HPDE6-E6E7 (cell line): ENCODE measurements around the gene DGCR8.

ENCODE experiments used
- DNase-seq: peaks from one replicate; pipeline ENCODE4 v3.0.0; 2011; ENCODE audit warnings: missing footprints; ENCODE audit errors: extremely low spot score

The DGCR8 gene

DNA sequence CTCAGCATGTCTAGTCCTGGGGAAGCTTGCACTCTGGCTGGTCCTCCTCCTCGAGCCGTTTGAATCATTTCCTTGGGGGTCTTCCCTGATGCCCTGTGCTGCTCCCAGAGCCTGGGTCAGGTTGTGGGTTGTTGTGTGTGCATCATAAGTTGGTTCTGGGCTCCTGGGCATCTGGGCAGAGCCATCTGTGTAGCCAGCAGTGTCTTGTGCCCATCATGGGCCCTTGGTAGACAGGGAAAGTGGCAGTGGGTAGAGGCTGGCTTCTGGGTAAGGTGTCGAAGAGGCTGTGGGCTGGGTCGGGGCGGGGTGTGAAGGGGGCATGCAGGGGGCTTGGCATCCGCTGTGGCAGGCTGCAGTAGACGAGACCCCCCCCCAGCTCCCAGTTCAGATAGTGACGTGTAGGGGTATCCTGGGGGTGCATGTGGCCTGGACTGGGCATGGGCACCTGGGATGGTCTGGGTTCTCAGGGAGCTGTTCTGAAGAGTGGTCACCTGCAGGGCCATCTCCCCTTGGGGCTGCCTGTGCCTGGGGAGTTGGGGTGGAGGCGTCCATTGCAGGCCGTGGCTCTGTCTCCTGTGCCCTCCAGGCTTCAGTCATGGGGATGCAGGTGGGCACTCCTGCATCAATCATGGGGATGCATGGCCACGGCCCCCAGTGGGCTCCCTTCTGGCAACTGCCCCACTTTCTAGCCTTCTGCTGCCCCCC is 44.2 kb downstream of the DGCR8 start:
- DNase-seq: no peak

DNA sequence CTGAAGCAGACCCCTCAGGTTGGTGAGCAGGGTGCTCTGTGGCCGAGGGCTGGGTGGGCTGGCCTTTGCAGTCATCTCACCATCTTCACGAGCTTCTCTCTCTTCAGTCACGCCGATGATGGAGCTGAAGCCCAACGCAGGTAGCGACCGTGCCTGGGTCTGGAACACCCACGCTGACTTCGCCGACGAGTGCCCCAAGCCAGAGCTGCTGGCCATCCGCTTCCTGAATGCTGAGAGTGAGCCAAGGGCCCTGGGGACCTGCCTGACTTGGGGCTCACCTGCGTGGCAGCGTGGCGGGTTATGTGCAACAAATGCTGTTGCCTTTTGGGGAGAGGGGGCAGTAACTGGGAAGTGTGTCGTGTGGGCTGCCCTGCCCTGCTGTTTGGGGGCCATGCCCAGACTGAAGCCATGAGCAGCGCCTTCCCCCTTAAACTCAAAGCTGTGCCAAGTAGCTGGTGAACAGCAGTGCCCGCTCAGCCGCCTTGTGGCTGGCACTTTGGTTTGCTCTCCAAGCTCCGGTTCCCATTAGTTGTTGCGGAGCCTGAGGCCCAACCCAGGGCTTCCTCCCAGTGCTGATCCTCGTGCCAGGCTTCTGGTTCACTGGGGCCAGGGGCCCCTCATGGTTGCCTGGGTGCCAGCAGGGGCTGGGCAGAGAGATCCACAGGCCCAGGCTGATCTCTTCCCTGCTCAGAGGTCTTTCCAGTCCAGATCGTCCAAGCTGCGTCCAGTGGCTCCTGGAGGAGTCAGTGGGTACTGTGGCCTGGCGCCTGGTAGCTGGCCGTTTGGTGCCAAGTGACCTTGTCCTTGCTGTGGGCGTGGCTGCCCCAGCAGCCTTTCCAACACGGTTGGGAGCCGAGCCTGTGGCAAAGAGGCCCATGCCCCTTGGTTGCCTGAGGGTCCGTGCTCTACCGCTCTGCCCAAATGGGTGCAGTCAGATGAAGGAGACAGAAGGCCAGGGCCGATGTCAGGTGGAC is 45.4 kb downstream of the DGCR8 start:
- no peak for DNase-seq

DNA sequence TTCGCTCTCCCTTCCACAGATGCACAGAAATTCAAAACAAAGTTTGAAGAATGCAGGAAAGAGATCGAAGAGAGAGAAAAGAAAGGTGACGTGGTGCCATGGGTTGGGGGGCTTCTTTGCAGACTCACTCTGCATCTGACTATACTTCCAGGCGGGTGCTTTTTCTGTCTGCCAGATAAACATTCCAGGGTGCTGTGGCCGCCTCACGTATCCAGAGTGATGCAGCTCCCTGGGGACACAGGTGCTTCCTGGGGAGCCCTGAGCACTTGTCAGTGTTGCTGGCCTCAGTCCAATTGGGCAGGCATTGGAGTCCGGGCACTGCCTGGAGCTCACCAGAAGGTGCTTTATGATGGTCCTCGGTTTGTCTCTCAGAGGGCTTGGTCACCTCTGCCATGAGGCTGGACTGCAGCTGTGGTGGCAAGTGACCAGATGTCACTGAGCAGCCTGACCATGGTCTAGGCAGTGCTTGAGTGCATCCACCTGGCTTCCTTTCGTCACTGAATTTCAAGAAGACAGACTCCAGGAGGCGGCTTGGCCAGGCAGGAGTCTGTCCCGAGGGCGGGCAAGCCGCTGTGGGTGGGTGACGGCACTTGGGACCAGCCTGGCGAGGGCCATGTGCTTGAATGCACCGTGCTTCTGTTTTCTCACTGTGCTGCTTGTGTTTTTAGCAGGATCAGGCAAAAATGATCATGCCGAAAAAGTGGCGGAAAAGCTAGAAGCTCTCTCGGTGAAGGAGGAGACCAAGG is 46.4 kb downstream of the DGCR8 start:
- DNase-seq: no peak

GRCh38 chr22:20127318-20127868 is 47.4 kb downstream of the DGCR8 start:
- DNase-seq: no peak

- DNase-seq: no peak
Measured at GRCh38 chr22:20127869-20128618, 48.0 kb downstream of the DGCR8 start.

- DNase-seq: no peak
Measured at GRCh38 chr22:20128619-20128901, 48.5 kb downstream of the DGCR8 start.

DNA sequence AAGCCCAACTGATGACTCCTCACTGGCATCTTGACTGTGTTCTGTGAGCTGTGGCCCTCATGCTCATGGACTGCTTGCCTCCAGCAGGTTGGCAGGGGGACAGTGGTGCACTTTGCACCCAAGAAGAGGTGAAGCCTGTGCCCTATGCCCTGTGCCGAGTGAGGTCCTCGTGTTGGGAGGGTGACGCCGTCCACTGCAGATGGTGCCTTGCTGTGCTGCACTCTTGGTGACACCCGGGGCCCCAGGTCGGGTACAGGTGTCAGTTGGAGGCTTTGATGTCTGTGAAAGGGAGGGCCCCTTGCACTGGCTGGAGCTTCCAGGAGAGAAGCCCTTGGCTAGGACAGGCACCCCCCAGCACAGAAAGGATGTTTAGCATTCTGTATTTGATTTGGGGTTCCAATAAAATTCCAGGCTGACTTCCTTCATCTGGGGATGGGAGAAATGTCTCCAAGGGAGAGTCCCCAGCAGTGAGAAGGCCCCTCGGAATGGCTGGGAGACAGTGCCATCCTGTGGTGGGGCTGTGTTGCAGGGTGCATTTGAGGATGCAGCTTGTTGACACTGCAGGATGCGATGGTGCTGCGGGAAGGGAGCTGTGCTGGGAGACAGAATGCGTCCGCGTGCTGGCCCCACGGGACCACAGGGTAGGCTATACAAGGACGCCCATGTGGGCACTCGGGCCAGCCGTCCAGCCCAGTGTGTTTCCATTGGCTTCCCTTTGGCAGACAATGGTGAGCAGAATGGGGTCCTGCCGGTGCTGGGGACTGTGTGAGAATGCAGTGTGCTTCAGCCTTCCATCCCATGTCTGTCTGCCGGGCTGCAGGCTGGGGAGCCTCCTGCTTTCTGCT is 49.1 kb downstream of the DGCR8 start:
- no peak for DNase-seq

- no peak for DNase-seq
Measured at GRCh38 chr22:20129747-20130014, 49.6 kb downstream of the DGCR8 start.

DNA sequence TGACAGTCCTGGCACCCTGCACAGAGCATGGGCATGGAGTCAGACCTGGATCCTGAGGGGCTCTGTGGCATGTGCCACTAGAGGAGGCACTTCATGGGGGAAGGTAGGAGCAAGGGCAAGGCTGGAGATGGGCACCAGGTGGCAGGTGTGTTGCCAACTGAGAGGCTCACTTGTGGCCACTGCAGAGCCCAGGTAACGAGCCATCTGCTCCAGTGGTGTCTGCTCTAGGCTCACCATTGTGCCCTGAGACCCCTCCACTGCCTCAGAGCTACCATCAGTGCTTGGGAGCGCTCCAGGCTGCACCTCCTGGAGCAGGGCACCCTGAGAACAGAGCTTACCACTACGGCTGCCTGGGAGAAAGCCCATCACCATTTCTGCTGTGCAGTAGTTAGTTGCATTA is 50.3 kb downstream of the DGCR8 start:
- no peak for DNase-seq

- DNase-seq: peak; percentile 60
Measured at GRCh38 chr22:20130731-20131596, 50.9 kb downstream of the DGCR8 start.

DNA sequence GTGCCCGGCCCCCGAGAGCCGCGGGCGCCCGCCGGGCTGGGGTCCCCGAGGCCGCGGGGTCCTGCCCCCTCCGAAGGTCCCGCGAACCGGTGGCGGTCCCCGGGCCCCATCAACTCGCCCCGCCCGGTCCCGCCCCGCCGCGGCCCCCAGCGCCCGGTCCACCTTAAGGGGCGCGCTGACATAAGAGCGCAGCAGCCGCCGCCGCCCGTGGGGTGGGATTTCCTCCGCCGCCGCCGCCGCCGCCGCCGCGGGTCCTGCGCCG is 51.5 kb downstream of the DGCR8 start, which contains the start of gene ZDHHC8:
TSS of gene ZDHHC8 (plus strand) at position 208 of the 262 bp plus-strand sequence. CDS start 144 bp downstream, outside the sequence.
- DNase-seq: no peak

DNA sequence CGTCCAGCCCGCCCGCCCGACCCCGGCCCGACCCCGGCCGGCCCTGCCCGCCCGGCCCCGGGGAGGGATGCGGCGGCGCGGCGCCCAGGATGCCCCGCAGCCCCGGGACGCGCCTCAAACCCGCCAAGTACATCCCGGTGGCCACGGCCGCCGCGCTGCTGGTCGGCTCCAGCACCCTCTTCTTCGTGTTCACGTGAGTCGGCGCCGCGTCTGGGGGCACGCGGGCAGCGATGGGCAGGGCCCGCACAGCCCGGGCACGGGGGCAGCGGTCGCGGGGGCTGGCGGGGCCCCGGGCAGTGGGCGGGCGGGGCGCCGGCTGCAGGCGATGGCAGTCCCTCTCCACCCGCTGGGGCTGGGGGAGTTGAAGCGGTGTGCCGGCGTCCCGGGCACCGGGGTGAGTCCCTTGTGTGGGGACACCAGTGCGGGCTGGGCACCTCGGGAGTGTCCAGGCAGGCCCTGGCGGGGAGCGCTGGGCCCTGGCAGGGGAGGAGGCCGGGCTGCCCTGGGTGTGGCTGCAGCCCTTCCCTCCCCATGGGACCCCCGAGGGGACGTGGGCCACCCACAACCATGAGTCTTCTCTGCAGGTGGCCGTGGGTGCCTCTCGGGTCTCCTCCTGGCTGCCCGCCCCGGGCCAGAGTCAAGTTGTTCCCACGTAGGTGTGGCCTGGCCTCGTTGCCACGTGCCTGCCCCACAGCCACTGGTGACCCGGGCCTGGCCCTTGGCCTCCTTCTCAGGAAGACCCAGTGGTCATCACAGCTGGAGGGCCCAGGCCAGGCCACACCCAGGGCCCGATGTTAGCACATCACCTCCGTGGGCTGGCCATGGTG is 52.0 kb downstream of the DGCR8 start:
- DNase-seq: no peak

DNA sequence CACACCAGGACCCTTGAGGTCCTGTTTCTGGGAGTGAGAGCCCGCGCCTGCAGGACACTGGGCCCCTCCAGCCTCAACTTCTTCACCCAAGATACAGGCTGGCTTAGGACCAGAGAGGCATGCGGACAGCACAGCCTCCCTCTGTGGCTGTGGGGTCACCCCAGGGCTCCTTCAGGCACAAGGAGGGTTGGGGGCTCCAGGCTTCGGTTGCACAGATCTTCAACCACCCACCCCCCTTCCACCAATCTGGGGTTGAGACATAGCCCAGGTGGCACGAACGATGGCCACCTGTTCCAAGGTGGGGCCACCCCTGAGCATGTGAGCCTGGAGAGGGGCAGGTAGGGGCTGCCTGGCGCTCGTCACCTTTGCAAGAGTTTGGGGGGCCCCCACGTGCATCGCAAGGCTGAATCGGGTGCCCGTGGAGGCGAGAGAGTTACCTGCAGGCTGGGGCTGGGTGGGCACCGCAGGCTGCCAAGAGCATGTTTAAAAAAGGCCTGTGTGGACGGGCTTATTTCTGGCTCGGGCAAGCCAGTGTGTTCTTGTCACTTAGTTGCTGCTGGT is 52.7 kb downstream of the DGCR8 start:
- no peak for DNase-seq

- no peak for DNase-seq
Measured at GRCh38 chr22:20133930-20134549, 54.0 kb downstream of the DGCR8 start.

- DNase-seq: no peak
Measured at GRCh38 chr22:20135265-20135664, 55.2 kb downstream of the DGCR8 start.

DNA sequence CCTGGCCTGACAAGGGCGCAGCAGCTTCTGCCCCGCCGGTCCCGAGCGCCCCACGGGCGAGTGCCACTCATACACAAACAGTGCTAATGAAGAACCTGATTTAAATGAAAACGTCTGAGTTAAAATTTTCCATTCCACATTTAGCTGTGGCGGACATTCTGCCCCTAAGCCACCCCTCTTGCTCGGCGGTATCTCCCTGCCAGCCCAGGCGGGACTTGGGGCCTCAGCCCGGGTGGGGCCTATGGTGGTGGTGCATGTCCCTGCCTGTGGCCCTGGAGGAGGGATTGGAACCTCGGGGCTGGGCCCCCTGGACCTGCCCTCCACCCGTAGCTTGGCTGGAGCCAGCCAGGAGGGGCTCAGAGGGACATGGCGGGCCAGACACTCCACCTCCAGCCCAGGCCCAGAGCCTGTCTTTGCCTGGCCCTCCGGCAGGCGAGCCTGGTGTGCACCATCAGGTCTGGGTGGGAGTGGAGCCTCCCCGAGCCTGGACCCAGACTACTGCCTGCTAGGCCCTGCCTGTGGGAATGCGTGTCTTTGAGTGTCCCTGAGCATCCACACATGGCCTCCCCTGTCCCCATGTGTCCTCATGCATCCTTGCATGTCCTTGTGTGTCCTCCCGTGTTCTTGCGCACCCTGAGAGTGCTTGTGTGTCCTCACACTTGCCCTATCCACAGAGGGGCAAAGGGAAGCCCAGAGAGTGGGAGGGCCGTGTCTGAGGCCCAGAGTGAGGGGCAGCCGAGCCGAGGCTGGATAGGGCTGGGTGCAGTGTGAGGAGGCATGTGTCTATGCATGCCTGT is 56.0 kb downstream of the DGCR8 start:
- DNase-seq: no peak

DNA sequence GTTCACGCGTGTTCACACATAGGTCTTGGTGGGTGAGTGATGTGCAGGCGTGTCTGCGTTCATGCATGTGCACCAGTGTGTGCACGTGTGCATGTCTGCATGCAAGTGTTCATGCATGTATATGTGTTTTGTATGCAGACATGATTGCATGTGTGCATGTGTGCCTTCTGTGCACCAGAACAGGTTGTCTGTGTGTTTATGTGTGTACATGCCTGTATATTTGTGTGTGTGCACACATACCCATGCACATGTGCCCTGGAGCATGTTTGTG is 56.5 kb downstream of the DGCR8 start:
- no peak for DNase-seq

GRCh38 chr22:20137113-20137512 is 57.1 kb downstream of the DGCR8 start:
- DNase-seq: no peak
